ENCODE measurements around the gene LYRM1.

DNA sequence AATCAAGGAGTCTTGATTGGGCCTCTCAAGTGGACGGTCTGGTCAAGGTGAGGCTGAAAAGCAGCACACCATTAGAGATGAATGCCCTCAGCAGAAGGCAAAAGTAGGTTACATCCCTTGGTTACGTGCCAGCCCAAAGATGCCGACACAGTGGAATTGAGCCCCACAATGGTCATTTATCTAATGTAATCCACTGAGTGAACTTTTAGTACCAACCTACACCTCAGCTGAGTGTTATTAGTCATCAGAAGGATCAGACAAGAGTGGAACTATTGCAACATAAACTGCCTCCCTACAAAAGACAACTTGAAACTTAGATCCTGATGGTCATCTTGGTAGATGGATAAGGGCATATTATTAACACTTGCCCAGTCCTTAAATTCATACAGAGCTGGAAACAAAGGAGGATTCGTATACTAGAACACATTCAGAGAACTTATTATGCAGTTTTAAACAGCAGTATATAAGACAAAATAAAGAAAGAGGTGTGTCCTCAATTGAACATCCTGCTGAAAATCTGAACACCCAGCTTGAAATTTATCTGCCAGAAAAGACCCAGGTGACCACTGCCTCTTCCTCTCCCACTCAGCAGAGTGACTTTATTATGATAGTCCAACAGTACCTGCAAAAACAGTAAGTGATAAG lies 3.2 kb upstream of the LYRM1 start:
- TF ChIP-seq NRF1 (IDR thresholded peaks at IDR 0.05; ENCODE audit: low read depth, low read length): no peak
- no peak for TF ChIP-seq TAF1 (IDR thresholded peaks at IDR 0.05; ENCODE audit: borderline replicate concordance, low read depth, low read length)
- TF ChIP-seq, protein P1, sequence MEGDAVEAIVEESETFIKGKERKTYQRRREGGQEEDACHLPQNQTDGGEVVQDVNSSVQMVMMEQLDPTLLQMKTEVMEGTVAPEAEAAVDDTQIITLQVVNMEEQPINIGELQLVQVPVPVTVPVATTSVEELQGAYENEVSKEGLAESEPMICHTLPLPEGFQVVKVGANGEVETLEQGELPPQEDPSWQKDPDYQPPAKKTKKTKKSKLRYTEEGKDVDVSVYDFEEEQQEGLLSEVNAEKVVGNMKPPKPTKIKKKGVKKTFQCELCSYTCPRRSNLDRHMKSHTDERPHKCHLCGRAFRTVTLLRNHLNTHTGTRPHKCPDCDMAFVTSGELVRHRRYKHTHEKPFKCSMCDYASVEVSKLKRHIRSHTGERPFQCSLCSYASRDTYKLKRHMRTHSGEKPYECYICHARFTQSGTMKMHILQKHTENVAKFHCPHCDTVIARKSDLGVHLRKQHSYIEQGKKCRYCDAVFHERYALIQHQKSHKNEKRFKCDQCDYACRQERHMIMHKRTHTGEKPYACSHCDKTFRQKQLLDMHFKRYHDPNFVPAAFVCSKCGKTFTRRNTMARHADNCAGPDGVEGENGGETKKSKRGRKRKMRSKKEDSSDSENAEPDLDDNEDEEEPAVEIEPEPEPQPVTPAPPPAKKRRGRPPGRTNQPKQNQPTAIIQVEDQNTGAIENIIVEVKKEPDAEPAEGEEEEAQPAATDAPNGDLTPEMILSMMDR (IDR thresholded peaks at IDR 0.05): no peak
- no peak for TF ChIP-seq POLR2AphosphoS5 (IDR thresholded peaks at IDR 0.05; ENCODE audit: low read depth, low read length)
- no peak for TF ChIP-seq JUND (IDR thresholded peaks at IDR 0.05)
